GM18499 (cell line): ENCODE measurements around the gene SRPK2.
A peak's percentile ranks its signal among the peaks of the same experiment; 100 is the strongest.
"Not testable (repeated sequence)": the region's sequence is repeated elsewhere in the genome, so short reads cannot be mapped to it uniquely, and the experiment has no call there.

Experiments used
- ATAC-seq: cut with Tn5 transposase; IDR thresholded peaks from one replicate; pipeline ENCODE4 v1.9.1; 2021; ENCODE audit warnings: moderate number of reproducible peaks; ENCODE audit not compliant: insufficient read depth, unreplicated experiment

The SRPK2 gene

DNA sequence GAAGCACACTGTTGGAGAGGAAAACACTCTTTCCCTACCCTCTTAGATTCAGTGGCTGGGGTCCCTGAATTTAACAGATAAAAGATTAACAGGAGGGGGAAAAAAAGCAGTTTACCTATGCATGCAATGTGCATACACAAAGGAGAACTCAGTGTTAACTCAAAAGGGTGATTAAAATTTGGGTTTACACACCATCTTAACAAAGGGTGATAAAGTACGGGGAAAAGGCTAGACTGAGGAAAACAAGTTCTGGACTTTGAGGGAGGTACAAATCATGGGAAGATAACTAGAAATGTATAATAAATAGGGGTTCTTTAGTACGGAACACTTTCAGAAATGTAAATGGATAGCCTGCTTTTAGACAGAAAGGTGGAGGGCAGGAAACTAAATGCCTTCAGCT lies 83.1 kb downstream of the SRPK2 start:
- no peak for ATAC-seq

DNA sequence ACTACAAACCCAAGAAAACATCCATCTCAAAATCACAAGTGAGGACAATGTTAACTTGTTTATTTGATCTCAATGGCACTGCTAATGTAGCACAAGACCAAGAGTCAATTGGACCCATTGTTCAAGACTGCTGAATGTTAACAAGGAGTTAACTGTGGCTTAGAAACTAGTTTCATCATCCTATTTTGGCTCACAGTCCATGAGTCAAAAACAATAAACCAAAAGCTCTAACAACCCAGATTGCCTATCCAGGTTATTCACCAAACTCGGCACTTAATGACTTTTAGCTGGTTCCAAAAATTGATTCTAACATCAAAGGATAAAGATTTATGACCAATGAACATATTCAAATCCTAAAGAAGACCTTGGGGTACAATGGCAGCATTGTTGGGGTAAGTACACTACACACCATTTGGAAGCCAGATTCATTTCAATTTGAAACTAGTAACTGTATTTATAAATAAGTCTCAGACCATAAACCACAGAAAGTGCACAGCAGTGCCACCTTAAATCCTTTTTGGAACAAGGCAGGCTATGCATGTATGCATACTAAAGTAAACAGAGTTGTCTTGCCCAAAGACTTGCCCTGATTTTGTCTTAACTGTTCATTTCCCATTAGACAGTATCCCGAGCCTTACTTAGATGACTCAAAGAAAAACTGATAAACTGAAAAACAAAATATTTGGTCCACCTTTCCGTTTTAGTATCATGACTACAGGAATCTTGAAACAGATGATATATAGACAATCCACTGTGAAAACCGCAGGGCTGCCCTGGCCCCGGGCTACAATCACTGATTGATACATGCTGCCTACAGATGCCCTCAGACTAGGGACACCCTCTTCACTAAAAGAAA lies 84.5 kb downstream of the SRPK2 start:
- peak; percentile 54 for ATAC-seq

DNA sequence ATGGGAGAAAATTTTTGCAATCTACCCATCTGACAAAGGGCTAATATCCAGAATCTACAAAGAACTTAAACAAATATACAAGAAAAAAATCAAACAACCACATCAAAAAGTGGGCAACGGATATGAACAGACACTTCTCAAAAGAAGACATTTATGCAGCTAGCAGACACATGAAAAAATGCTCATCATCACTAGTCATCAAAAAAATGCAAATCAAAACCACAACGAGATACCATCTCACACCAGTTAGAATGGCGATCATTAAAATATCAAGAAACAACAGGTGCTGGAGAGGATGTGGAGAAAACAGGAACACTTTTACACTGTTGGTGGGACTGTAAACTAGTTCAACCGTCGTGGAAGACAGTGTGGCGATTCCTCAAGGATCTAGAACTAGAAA lies 88.1 kb downstream of the SRPK2 start:
- not testable (repeated sequence) for ATAC-seq

DNA sequence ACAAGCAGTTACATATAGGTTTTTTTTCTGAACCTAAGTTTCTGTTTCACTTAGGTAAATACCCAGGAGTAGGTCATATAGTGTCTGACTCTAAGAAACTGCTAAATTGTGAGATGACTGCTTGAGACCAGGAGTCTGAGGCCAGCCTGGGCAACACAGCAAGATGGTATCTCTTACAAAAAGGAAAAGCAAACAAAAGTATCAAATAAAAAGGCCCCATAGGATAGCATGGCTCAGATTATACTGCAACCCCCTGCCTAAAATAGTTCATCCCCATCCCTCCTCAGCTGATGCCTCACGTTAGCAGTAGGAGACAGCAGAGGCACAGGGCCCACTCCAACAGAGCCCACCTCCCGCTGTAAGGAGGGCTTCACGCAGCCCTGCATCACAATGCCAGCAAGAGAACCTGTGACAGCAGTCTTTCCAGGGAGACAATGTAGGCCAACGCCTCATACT lies 90.3 kb downstream of the SRPK2 start:
- ATAC-seq: peak; percentile 96

DNA sequence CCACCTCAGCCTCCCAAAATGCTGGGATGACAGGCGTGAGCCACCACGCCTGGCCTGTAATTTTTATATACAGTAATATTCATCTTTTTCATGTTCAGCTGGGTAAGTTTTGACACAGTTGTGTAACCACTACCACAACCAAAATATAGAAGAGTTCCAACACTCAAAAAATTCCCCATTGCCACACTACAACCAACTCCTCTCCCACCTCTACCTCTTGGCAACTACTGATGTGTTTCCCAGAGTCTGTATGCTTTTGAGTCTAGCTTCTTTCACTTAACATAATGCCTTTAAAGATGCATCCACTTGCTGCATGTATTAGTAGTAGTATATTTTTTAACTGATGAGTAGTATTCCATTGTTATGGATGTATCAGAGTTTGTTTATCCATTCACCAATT lies 90.7 kb downstream of the SRPK2 start:
- peak; percentile 22 for ATAC-seq

DNA sequence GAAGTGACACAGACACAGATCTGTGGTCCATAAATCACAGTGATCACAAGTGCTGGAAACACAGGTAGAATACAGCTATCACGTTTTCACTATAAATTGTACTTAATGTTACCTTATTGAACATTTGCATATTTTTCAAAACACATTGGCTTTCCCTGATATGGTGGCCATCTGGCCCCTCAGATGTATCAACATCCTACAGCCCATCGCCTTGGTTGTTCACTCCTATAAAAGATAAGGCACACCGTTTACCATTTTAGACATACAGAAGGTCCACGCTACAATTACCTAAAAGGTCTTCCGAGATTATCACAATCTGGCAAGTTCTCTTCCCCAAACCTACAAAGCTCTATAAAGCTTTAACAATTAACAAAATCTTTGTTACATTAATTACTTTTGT lies 91.4 kb downstream of the SRPK2 start:
- ATAC-seq: no peak

DNA sequence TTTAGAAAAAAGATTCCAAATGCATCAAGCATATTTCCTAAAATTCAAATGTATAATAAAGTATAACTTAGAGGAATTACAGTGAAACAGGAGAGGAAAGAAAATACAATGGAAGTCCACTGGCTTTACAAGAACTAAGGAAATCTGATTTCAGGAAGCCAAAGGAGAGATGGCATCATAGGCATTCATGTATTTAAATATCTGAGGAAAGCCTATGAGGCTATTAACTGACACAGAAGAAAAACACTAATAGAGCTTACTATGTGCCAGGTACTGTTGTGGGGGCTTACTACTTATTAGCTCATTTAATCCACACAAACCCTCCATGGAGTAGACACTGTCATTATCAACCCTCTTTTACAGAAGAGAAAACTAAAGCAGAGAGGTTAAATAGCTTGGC lies 92.2 kb downstream of the SRPK2 start:
- no peak for ATAC-seq

DNA sequence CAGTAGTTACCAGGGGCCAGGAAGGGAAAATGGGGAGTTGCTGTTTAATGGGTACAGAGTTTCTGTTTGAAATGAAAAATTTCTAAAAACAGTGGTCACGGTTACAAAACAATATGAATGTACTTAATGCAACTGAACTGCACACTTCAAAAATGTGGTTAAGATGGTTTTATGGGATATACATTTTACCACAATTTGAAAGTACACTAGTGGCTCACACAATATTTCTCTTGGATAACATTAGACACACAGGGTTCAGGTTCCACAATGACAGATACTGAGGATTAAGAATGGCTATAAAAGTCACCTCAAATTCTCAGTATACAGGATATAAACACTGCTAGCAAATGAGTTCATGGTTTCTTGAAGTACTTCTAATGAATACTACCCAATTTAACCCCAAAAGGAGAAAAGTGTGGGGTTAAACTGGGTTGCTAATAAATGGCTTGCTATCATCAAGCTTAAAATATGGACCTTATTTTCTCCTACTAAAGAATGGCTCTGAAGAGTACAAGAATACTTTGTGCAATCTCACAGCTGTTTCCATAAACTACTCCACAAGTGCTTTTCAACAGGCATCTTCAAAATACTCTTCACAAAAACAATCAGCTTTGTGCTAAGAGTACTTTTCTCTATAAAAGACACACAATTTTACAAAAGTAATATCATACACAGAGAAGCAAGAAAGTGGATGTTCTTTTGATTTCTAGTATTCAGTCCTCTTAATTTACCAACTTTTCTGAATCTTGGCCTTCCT lies 92.9 kb downstream of the SRPK2 start:
- ATAC-seq: no peak

DNA sequence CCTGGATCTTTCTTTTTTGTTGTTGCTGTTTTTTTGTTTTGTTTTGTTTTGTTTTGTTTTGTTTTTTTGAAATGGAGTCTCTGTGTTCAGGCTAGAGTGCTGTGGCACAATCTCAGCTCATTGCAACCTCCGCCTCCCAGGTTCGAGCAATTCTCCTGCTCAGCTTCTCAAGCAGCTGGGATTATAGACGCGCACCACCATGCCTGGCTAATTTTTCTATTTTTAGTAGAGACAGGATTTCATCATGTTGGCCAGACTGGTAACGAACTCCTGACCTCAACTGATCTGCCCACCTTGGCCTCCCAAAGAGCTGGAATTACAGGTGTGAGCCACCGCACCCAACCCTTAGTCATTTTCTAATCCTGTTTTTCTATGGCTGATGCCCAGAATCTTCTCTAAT lies 94.2 kb downstream of the SRPK2 start:
- not testable (repeated sequence) for ATAC-seq

DNA sequence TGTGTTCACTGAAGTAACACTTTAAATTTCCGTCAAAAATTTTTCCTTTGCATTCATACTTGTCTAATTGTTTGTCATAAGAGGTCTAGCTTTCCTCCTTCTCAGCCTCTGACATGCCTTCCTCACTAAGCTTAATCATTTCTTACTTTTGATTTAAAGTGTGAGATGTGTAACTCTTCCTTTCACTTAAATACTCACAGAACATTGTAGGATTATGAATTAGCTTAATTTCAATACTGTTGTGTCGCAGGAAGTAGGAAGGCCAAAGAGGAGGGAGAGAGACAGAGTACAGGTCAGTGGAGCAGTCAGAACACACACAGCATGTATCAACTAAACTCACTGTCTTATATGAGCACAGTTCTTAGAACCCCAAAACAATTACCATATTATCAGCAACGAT lies 99.0 kb downstream of the SRPK2 start:
- no peak for ATAC-seq

DNA sequence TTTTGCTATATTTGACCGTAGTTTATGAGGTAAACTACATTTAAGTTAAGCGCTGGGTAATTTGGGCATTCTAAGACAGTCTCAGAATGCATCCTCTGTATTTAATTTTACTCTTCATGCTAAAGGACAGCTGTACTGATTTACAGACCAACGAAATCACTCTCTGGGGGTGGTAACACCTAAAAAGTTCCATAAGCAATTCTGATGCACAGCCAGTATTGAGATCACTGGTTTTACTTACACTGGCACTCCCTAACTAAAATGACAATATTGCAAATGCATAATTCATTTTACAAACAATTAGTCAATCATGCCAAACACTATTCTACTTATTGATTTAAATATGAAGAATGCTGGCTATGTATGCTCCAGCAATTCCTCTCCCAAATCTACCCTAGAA lies 102.3 kb downstream of the SRPK2 start:
- ATAC-seq: no peak

DNA sequence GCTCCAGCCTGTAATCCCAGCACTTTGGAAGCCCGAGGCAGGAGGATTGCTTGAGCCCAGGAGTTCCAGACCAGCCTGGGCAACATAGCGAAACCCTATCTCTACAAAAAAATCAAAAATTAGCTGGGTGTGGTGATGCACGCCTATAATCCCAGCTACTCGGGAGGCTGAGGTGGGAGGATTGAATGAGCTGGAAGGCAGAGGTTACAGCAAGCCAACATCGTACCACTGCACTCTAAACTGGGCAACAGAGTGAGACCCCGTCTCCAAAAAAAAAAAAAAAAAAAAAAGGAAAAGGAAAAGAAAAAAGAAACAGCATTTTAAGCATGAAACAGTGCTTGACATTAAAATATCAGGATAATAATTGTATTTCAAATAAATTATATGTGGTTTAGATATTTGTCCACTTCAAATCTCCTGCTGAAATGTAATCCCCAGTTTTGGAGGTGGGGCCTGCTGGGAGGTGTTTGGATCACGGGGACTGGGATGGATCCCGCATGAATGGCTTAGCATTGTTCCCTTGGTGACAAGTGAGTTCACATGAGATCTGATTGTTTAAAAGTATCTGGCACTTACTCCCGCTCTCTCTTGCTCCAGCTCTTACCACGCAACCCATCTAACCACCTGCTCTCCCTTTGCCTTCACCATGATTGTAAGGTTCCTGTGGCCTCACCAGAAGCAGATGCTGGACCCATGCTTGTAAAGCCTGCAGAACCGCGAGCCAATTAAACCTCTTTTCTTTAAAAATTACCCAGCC lies 103.4 kb downstream of the SRPK2 start:
- ATAC-seq: no peak

DNA sequence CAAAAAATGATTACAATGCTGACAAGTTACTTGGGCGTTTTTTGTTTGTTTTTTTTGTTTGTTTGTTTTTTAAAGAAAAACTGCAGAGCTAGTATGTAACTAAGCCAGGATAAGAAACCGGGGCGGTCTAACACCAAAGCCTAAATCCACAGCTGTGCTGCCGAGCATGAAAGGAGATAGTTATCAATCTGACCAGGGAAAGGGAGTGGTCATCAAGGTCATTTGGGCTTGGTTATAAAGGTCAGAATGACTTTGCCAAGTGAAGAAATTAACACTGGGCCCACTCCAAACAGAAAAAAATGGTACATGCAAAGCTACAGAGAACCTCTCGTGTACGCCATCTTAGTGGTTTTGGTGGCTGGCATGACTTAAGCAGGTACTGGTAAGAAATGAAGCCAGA lies 104.7 kb downstream of the SRPK2 start:
- no peak for ATAC-seq

DNA sequence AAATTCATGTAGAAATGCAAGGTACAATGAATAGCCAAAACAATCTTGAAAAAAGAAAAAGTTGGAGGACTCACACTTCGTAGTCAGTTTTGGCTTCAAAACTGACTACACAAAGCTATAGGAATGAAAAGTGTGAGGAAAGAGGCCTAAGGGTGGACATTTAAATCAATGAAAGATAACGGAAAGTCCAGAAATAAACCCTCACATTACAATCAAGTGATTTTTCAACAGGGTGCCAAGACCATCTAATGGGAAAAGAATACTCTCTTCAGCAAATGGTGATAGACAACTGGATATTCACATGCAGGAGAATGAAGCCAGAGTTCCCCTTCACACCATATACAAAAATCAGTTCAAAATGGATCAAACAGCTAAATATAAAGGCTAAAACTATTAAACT lies 106.8 kb downstream of the SRPK2 start:
- ATAC-seq: no peak

DNA sequence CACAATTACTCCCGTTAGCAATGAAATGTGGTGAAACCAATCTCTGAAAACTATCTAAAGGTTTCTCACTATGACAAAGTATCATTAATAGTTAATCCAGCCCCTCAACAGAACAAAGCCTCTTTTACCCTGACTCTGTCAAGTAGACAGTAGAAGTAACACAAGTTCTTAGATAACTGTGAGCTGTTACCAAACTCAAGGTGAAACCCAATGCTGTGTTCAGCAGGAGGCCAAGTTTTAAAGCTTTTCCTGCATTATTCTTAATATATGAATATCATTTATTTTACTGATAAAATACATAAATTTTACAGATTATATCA lies 109.1 kb downstream of the SRPK2 start:
- peak; percentile 71 for ATAC-seq

DNA sequence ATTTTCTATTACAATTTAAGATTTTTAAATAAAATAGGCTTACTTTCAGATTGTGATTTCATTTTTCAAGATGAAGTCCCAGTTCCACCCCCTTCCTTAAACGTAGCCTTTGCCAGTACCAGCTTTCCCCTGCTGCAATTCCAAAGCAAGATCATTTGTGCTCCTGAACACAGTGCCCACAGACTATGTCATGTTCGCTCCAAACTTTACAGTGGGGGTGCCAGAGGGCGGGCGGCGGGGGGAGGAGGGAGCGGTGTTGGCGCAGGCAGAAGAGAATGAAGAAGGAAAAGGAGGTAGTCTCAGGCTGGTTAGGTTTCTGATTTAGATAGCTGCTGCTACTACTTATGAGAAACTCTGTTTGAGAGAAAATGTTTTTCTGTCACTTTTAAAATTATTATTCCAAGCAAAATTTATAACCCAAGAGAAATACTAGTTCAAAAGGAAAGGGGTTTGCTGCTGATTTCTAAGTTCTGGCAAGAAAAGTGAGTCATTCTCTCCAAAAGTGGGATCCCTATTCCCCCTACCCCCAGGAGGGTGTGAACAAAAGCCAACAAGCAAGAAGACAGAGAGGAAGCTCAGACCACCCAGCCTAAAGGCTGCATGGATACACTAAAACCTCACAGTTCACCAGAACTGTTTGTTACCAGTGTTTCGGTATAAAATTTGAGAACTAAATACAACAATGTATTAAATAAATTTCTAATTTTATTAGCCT lies 109.6 kb downstream of the SRPK2 start:
- ATAC-seq: no peak

DNA sequence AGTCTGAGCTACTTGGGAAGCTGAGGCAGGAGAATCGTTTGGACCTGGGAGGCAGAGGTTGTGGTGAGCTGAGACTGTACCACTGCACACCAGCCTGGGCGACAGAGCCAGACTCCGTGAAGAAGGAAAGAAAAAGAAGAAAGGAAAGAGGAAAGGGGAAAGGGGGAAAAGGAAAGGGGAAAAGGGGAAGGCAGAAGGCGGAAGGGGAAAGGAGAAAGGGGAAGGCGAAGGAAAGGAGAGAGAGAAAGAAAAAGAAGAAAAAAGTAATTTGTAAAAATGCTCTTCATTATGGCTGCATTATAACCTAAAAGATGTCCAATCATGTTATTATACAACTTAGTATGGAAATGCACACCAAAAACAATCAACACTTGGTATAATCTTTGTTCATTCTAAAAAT lies 110.2 kb downstream of the SRPK2 start:
- no peak for ATAC-seq

DNA sequence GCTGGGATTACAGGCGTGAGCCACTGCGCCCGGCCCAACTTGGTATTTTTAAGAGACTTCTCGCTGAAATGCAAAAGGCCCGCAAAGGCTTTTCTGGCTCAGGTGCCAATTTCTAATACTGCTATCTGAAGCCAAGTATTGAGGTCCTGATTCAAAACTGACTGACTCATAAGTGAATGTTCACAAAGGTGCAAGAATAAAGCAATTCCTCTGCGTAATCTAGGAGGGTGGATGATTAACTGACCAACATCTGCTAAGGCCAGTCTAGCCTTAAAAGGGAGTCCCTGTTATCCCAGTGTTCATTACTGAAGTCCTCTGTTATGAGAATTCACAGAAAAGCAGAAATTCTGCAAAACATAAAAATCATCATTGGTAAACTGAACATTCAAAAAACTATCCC lies 111.4 kb downstream of the SRPK2 start:
- ATAC-seq: no peak

DNA sequence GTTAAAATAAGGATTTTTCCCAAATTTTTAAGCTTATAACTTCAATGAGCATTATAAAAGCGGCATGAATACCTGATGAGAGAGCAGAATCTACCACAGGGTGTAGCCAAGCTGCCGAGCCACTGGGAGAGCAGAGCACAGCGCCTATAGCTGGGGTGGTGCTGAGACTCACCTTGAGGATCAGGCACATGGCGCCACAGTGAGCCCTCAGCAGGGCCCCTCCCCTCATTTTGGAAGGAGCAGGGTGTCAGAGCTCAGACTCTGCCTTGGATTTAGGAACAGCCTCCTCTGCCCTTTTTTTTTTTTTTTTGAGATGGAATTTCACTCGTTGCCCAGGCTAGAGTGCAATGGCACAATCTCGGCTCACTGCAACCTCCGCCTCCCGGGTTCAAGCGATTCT lies 118.6 kb downstream of the SRPK2 start:
- no peak for ATAC-seq

DNA sequence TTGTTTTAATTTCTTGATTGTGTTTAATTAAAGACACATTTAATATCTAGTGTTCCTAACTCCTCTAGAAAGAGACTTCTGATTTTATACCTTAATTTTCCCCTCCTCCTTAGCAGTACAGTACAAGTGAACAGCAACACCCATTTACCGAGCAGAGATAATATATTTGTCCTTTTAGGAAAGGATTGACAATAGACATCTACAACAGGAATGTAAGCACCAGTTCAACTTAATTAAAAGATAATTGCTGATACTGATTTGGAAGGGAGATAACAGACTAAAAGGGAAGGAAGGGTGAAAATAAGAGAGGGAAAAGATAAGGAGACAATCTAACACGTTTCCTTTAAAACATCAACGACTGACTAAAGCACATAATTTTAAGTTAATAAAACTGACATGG lies 119.3 kb downstream of the SRPK2 start:
- ATAC-seq: no peak
